GM12865 (cell line): Measurements from ENCODE around the gene GH1.

ENCODE experiments used
- DNase-seq: peaks from one replicate; pipeline ENCODE4 v3.0.0; 2010; ENCODE audit warnings: low read depth
- H3K4me3 ChIP-seq: 2 replicates; pipeline ENCODE4 v1.5.1; 2011; ENCODE audit warnings: mild to moderate bottlenecking, low read depth, low read length, control low read depth
- TF ChIP-seq, protein P1 (sequence below): IDR thresholded peaks from 2 replicates; pipeline ENCODE4 v1.5.1; 2011; ENCODE audit warnings: low read length, control low read depth, low read depth, inconsistent platforms; ENCODE audit not compliant: insufficient read depth; ENCODE audit errors: missing control alignments

Gene GH1

DNA sequence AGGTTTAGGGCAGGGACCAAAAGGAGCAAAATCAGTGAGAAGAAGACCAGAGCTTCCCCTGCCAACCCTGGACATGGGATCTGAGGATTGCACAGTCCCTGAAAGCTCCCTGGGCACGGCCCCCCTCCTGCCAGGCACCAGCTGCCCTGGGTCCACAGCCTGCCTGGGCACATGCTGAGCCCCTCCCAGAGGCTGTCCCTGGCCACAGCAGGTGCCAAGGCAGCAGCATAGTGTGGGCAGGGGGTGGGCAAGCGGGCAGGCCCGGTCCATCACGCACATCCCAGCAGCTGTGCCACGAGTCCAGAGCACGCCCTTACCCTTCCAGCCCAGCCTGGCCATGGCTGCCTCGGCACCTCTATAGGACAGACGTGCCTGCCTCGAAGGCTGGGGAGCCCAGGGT lies 41.4 kb upstream of the GH1 start:
- no peak for DNase-seq
- H3K4me3 ChIP-seq: no peak overlapping the region
- TF ChIP-seq, protein P1, sequence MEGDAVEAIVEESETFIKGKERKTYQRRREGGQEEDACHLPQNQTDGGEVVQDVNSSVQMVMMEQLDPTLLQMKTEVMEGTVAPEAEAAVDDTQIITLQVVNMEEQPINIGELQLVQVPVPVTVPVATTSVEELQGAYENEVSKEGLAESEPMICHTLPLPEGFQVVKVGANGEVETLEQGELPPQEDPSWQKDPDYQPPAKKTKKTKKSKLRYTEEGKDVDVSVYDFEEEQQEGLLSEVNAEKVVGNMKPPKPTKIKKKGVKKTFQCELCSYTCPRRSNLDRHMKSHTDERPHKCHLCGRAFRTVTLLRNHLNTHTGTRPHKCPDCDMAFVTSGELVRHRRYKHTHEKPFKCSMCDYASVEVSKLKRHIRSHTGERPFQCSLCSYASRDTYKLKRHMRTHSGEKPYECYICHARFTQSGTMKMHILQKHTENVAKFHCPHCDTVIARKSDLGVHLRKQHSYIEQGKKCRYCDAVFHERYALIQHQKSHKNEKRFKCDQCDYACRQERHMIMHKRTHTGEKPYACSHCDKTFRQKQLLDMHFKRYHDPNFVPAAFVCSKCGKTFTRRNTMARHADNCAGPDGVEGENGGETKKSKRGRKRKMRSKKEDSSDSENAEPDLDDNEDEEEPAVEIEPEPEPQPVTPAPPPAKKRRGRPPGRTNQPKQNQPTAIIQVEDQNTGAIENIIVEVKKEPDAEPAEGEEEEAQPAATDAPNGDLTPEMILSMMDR: no peak

GRCh38 chr17:63956296-63956920 lies 37.8 kb upstream of the GH1 start:
- no peak for DNase-seq
- TF ChIP-seq, protein P1: no peak
- no peak overlapping the region for H3K4me3 ChIP-seq

GRCh38 chr17:63955791-63956190 lies 37.2 kb upstream of the GH1 start:
- DNase-seq: no peak
- no peak overlapping the region for H3K4me3 ChIP-seq
- TF ChIP-seq, protein P1: no peak

DNA sequence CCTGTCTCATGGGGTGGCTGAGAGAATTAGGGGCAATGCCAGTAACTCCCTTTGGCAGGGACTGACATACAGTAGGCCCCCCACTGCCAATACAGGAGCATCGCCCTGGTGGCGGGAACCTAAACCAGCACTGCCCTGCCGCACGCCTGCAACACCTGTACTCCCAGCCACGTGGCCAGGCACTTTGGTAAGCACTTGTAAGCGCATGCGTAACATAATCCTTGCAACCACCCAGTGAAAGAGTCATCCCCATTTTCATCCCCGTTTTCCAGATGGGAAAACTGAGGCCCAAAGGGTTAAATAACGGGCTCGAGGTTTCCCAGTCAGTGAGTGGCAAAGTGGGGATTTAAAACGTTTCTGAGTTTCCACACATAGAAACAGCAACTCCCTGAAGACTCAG lies 36.6 kb upstream of the GH1 start:
- TF ChIP-seq, protein P1: no peak
- H3K4me3 ChIP-seq: no peak overlapping the region
- no peak for DNase-seq

- TF ChIP-seq, protein P1: no peak
- DNase-seq: peak; percentile 67
- no peak overlapping the region for H3K4me3 ChIP-seq
These were observed 35.9 kb upstream of the GH1 start for GRCh38 chr17:63954402-63955063.

GRCh38 chr17:63950940-63951907 lies 32.6 kb upstream of the GH1 start:
- TF ChIP-seq, protein P1: peak; percentile 74
- peak; percentile 77 for DNase-seq
- H3K4me3 ChIP-seq: no peak overlapping the region
